BE2C (cell line): Measurements from ENCODE around the gene KRTAP10-10.

Source experiments
- DNase-seq: peaks from one replicate; pipeline ENCODE4 v3.0.0-alpha.2; 2020
- H3K27me3 ChIP-seq: fragments of 250-450 bp; sonication (Bioruptor Pico); 2 replicates; pipeline ENCODE4 v1.5.1; 2020; ENCODE audit warnings: mild to moderate bottlenecking
- H3K36me3 ChIP-seq: fragments of 250-450 bp; sonication (Bioruptor Pico); 2 replicates; pipeline ENCODE4 v1.5.1; 2020; ENCODE audit warnings: mild to moderate bottlenecking
- H3K4me1 ChIP-seq: fragments of 250-450 bp; sonication (Bioruptor Pico); 2 replicates; pipeline ENCODE4 v1.5.1; 2020
- H3K4me3 ChIP-seq: 2 replicates; pipeline ENCODE4 v1.5.1; 2011; ENCODE audit warnings: low read depth, low read length
- H3K9me3 ChIP-seq: fragments of 250-450 bp; sonication (Bioruptor Pico); 2 replicates; pipeline ENCODE4 v1.5.1; 2020
- TF ChIP-seq, protein P1 (sequence below): IDR thresholded peaks from 2 replicates; pipeline ENCODE4 v1.5.1; 2012; ENCODE audit warnings: mild to moderate bottlenecking, low read depth, low read length

KRTAP10-10 gene

DNA sequence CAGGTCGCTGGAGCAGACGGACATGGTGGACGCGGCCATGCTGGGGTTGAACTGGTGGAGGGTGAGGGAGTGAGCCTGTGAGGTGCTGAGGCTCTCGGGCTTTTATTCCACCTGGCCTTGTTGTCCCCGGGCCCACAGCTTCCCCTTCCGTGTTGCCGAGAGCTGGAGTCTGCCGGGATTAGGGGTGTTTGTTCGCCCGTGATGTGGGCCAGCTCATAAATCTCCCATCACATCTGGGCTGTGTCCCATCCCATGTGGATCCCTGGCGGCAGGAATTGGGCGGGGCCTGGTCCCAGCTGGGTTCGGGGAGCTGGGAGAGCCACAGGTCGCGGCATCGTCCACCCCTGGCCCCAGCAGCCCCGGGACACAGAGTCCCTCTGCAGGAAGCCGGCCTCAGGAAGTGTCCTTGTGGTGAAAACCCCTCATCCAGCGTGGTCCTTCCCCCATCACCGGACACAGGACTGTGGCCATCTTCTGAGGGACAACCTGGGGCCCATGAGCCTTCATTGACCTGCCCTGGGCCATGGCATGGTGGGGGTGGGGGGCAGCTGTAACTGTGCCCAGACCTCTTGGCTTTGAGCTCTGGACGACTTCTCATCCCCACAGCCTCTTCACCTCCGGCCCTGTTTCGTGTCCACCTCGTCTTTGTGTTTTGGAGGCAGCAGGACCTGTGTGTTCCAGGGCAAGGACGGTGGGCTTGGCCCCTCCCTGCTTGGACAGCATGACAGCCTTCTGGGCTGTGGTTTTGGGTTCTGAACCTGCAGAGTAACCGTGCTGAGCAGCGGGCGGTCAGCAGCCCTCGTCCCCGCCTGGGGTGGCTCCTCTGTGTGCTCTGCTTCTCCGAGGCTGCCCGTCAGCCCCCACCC lies 44.5 kb upstream of the KRTAP10-10 start, which contains the start of gene KRTAP10-6:
TSS of gene KRTAP10-6 (minus strand) at position 60 of the 866 bp plus-strand sequence. CDS start at position 39, 21 bp downstream.
- no peak for DNase-seq
- Histone ChIP-seq H3K4me3 (no peak within 1 kb of the TSS), H3K9me3 (no peaks in the 10 kb centered on the region), H3K4me1 (no peaks in the 10 kb centered on the region), H3K27me3 (peaks cover 34% of the 10 kb centered on the region), H3K36me3 (no peaks in the 10 kb centered on the region)
- TF ChIP-seq, protein P1, sequence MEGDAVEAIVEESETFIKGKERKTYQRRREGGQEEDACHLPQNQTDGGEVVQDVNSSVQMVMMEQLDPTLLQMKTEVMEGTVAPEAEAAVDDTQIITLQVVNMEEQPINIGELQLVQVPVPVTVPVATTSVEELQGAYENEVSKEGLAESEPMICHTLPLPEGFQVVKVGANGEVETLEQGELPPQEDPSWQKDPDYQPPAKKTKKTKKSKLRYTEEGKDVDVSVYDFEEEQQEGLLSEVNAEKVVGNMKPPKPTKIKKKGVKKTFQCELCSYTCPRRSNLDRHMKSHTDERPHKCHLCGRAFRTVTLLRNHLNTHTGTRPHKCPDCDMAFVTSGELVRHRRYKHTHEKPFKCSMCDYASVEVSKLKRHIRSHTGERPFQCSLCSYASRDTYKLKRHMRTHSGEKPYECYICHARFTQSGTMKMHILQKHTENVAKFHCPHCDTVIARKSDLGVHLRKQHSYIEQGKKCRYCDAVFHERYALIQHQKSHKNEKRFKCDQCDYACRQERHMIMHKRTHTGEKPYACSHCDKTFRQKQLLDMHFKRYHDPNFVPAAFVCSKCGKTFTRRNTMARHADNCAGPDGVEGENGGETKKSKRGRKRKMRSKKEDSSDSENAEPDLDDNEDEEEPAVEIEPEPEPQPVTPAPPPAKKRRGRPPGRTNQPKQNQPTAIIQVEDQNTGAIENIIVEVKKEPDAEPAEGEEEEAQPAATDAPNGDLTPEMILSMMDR, result no peak

DNA sequence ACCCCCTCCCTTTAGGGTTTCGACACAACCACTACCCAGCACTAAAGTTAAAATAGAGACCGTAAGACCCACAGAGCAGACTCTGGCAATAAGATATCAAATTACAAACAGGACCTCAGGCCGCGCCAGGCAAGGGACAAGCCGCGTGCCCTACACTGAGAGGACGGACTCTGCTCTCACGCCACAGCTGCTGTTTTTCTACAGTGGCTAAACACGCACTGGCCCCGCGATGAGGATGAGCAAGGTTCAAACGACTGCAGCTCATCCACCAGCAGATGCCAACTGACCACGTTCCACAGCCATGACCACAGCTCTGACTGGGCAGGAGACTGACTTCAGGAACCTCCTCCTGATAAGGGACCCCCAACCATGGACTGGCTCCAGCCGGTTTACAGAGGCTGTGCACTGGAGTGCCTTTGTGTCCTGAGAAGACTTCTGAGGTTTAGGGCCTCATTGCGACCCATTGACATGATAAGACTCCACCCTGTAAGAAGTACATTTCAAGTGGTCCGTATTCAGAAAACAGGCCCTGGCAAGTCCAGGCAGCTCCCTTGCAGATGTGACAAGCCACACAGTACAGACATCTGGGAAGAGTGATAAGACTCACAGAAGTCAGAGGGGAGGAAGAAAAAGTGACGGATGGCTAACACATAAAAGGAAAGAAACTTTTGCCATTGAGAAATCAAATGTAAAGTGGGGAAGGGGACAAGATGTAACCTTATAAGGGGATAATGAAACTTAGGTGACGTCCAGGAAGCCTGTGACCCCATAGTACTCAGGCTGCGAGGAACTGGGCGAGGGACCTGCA lies 43.4 kb upstream of the KRTAP10-10 start:
- peaks cover 42% of the 10 kb centered on the region for H3K27me3 ChIP-seq
- no peaks in the 10 kb centered on the region for H3K9me3 ChIP-seq
- no peaks in the 10 kb centered on the region for H3K36me3 ChIP-seq
- DNase-seq, result no peak
- no peaks in the 10 kb centered on the region for H3K4me1 ChIP-seq
- TF ChIP-seq, protein P1, result no peak
- H3K4me3 ChIP-seq, result no peak overlapping the region

DNA sequence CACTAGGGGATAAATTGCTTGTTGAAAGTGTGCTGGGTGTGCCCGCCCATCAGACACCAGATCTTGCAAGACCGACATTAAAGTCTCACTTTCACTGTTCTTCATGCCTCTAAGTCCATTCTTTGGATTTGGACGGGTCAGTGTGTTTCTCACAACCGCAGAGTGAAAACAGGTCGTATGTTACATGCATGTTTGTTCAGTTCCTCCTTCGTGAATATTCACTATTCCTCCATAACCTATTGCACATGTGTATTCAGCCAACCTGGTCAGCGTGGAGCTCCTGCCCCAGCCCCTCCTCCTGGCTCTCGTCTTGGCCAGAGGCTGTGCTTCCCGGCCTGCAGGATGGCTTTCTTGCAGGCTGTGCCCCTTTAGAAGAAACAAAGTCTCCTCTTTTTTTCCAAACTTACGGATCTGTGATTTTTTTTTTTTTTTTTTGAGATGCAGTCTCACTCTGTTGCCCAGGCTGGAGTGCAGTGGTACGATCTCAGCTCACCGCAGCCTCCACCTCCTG lies 42.7 kb upstream of the KRTAP10-10 start:
- TF ChIP-seq, protein P1, result no peak

DNA sequence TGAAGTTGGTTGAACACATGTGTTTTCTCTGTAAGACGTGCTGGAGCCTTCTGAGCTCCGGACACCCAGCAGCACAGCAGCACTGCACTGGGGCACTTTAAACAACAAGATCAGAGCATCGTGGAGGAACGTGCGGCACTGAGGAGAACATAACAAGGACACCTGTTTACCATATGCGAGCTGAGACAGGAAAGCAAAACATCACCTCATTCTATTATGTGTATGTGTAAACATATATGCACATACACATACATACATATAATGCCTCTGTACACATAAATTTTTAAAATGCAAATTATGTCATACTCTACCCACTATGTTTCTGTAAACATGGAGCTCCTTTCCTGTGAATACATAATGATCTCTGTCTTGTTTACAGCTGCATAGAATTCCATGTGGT lies 41.6 kb upstream of the KRTAP10-10 start:
- DNase-seq, result no peak
- TF ChIP-seq, protein P1, result no peak
- H3K4me1 ChIP-seq, result no peaks in the 10 kb centered on the region
- H3K9me3 ChIP-seq, result no peaks in the 10 kb centered on the region
- peaks cover 52% of the 10 kb centered on the region for H3K27me3 ChIP-seq
- H3K4me3 ChIP-seq, result no peak overlapping the region
- H3K36me3 ChIP-seq, result no peaks in the 10 kb centered on the region

More for the DNA sequence above, 42.7 kb upstream of the KRTAP10-10 start:
- H3K4me3 ChIP-seq, result no peak overlapping the region
- H3K4me1 ChIP-seq, result no peaks in the 10 kb centered on the region
- no peaks in the 10 kb centered on the region for H3K36me3 ChIP-seq
- no peaks in the 10 kb centered on the region for H3K9me3 ChIP-seq
- DNase-seq, result no peak
- H3K27me3 ChIP-seq, result peaks cover 46% of the 10 kb centered on the region

DNA sequence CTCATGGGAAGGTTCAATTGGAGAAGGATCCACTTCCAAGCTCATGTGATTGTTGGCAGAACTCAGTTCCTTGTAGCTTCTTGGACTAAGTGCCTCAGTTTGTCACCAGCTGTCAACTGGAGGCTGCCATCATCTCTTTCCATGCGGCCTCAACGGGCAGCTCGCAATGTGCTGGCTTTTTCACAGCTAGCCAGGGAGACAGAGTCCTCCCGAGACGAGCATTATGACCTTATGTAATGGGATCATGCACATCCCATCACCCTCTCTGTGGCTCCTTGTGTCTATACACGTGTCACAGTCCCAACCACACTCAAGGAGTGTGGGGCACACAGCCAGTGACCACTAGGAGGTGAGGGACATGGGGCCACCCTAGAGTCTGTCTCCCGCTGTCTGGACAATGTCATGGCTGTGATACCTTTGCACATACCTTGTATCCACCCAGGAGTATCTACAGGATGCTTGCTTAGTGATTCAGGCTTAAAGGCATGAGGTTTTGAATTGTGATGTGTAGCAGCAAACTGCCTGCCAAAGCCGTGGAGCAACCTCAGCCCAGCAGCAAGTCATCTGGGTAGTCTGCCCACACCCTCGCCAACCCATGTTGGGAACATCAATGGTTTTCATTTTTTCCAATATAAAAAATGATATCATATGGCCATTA lies 41.0 kb upstream of the KRTAP10-10 start:
- H3K4me1 ChIP-seq, result no peaks in the 10 kb centered on the region
- no peak for DNase-seq

More for the DNA sequence above, 41.0 kb upstream of the KRTAP10-10 start:
- H3K27me3 ChIP-seq, result peaks cover 53% of the 10 kb centered on the region
- no peak overlapping the region for H3K4me3 ChIP-seq
- no peaks in the 10 kb centered on the region for H3K9me3 ChIP-seq
- TF ChIP-seq, protein P1, result no peak
- no peaks in the 10 kb centered on the region for H3K36me3 ChIP-seq
